Astrocyte of the cerebellum (primary cell): ENCODE measurements around the gene DEPDC1B.
"Not testable (repeated sequence)": the region's sequence is repeated elsewhere in the genome, so short reads cannot be mapped to it uniquely, and the experiment has no call there.

ENCODE experiments used
- DNase-seq: peaks from one replicate; pipeline ENCODE4 v3.0.0-alpha.2; 2011; ENCODE audit warnings: low read depth
- H3K4me3 ChIP-seq: 2 replicates; pipeline ENCODE4 v1.5.1; 2011; ENCODE audit warnings: mild to moderate bottlenecking, low read depth, low read length, moderate library complexity
- CTCF ChIP-seq: IDR thresholded peaks from 2 replicates; pipeline ENCODE4 v1.5.1; 2012; ENCODE audit warnings: low read length, low read depth, moderate library complexity, mild to moderate bottlenecking; ENCODE audit errors: missing control alignments
- in situ Hi-C: cut with HindIII; loops from 2 replicates; pipeline ENCODE4 v1.10.0; 2017; ENCODE audit warnings: low sequenced_read_pairs

The DEPDC1B gene

GRCh38 chr5:60563696-60564324 is 136.2 kb downstream of the DEPDC1B start:
- no peak overlapping the region for H3K4me3 ChIP-seq
- TF ChIP-seq CTCF = no peak
- in situ Hi-C loops = no loop called here
- DNase-seq = no peak

DNA sequence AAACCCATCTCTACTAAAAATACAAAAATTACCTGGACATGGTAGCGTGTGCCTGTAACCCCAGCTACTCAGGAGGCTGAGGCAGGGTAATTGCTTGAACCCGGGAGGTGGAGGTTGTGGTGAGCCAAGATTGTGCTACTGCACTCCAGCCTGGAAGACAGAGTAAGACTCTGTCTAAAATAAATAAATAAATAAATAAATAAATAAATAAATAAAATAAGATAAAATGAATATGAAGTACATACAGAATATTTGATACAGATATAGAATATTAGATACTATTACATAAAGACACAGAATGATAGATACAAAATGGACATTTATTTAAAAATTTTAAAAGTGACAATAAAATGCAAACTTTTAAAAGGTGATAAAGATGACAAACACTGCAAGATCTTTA is 146.7 kb downstream of the DEPDC1B start:
- DNase-seq, in situ Hi-C loops, H3K4me3 ChIP-seq: not testable (repeated sequence)

GRCh38 chr5:60551829-60552228 is 148.1 kb downstream of the DEPDC1B start:
- in situ Hi-C loops = no loop called here
- TF ChIP-seq CTCF = no peak
- no peak for DNase-seq
- no peak overlapping the region for H3K4me3 ChIP-seq

DNA sequence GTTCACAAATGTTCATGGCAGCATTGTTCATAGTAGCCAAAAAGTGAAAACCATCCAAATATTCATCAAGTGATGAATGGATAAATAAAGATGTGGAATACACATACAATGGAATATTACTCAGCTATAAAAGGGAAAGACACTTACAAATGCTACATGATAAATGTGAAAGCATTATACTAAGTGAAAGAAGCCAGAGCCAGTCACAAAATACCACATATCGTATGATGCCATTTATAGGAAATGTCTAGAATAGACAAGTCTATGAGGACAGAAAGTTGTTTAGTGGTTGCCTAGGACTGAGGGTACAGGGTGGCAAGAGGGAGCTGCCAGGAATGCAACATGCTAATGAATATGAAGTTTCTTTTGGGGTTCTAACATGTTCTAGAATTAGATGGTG is 148.7 kb downstream of the DEPDC1B start:
- in situ Hi-C loops = no loop called here
- H3K4me3 ChIP-seq = no peak overlapping the region
- no peak for TF ChIP-seq CTCF
- DNase-seq = no peak

- DNase-seq = no peak
- TF ChIP-seq CTCF = no peak
- in situ Hi-C loops = no loop called here
- no peak overlapping the region for H3K4me3 ChIP-seq
Measured at GRCh38 chr5:60550311-60550710, 149.7 kb downstream of the DEPDC1B start.

GRCh38 chr5:60549841-60550240 is 150.1 kb downstream of the DEPDC1B start:
- DNase-seq = no peak
- TF ChIP-seq CTCF = no peak
- no peak overlapping the region for H3K4me3 ChIP-seq
- in situ Hi-C loops = no loop called here
